Prostate gland (tissue), 2 donors: ENCODE data around the gene NDST4.

ENCODE experiments used
- POLR2A ChIP-seq: fragments of 450-650 bp; IDR thresholded peaks from one replicate; pipeline ENCODE4 v1.6.1; 2016; ENCODE audit warnings: antibody characterized with exemption, mild to moderate bottlenecking
- POLR2AphosphoS5 ChIP-seq: sonication (generic); formaldehyde crosslinking; IDR thresholded peaks from one replicate; pipeline ENCODE4 v1.6.1; 2017; ENCODE audit warnings: antibody characterized with exemption
- TF ChIP-seq, protein P1 (sequence below), 4 experiments: fragments of 200-600 bp in 2 of 4; fragments of 450-650 bp in 2 of 4; sonication (generic) in 2 of 4; IDR thresholded peaks; 1 replicate in 3 of 4; 2 replicates in 1 of 4; pipeline ENCODE4 v1.5.1; 2016 to 2019; ENCODE audit warnings: antibody characterized with exemption in 4 of 4, mild to moderate bottlenecking in 2 of 4, moderate library complexity in 2 of 4

DNA sequence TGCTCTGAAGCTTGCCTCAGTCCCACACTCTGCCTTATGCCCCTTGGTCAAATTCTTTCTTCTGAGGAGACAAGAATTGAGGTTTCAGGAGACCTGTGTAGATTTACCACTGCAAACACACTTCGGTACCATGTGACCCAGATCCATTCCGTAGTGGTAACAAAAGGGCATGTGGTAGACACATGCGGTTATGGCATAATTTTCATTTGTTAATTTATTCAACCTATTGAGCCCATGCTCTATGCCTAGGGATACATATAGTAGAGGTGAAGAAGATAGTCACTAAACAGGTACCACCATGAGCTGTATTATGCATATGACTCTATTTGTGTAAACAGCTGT is 190.9 kb downstream of the NDST4 start:
- TF ChIP-seq, protein P1, sequence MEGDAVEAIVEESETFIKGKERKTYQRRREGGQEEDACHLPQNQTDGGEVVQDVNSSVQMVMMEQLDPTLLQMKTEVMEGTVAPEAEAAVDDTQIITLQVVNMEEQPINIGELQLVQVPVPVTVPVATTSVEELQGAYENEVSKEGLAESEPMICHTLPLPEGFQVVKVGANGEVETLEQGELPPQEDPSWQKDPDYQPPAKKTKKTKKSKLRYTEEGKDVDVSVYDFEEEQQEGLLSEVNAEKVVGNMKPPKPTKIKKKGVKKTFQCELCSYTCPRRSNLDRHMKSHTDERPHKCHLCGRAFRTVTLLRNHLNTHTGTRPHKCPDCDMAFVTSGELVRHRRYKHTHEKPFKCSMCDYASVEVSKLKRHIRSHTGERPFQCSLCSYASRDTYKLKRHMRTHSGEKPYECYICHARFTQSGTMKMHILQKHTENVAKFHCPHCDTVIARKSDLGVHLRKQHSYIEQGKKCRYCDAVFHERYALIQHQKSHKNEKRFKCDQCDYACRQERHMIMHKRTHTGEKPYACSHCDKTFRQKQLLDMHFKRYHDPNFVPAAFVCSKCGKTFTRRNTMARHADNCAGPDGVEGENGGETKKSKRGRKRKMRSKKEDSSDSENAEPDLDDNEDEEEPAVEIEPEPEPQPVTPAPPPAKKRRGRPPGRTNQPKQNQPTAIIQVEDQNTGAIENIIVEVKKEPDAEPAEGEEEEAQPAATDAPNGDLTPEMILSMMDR (IDR thresholded peaks at IDR 0.05), result no peak
- TF ChIP-seq POLR2A, result no peak
- TF ChIP-seq POLR2AphosphoS5, result no peak
